Lower leg skin (tissue), 4 donors: Measurements from ENCODE around the gene PCDH15. TPM values are rescaled to one million over a fixed set of nuclear protein-coding genes. Genes with fewer than 3 reads are reported as not detected.
A peak's percentile ranks its signal among the peaks of the same experiment; 100 is the strongest.

ENCODE experiments used
- DNase-seq, 2 donors: peaks; one replicate each; pipeline ENCODE4 v3.0.0-alpha.2; 2019; ENCODE audit warnings: low spot score in 2 of 2
- H3K4me3 ChIP-seq: fragments of 200-600 bp; sonication (generic); 2 replicates; pipeline ENCODE4 v1.5.1; 2017; ENCODE audit warnings: mild to moderate bottlenecking, low read depth; ENCODE audit not compliant: poor library complexity, severe bottlenecking
- POLR2A ChIP-seq, 2 donors: fragments of 450-650 bp; IDR thresholded peaks; one replicate each; pipeline ENCODE4 v1.6.1; 2016 to 2017; ENCODE audit warnings: antibody characterized with exemption in 2 of 2, mild to moderate bottlenecking in 1 of 2, moderate library complexity in 1 of 2
- WGBS, 2 donors: methylation state at CpG; one replicate each; pipeline ENCODE4 v1.1.5; 2018; 5-methylcytosine and 5-hydroxymethylcytosine counted together
- intact Hi-C: fragments of 100-400 bp; cut with DNase I; formaldehyde crosslinking; loops from one replicate; pipeline ENCODE4 v1.15.0; 2023; ENCODE audit warnings: low total_unique reads
- total RNA-seq, 4 donors: library from RNA; depleted of rRNA; stranded (reverse); fragments of >200 nt; gene quantifications; one replicate each; pipeline ENCODE4 v1.1.0, GENCODE V29; 2016
- TF ChIP-seq, protein P1 (sequence below), 3 donors: fragments of 450-650 bp; IDR thresholded peaks; one replicate each; pipeline ENCODE4 v1.5.1; 2016; ENCODE audit warnings: antibody characterized with exemption in 3 of 3, mild to moderate bottlenecking in 3 of 3, moderate library complexity in 2 of 3

PCDH15 gene
- total RNA-seq, 4 donors from 2014 or later = not detected

DNA sequence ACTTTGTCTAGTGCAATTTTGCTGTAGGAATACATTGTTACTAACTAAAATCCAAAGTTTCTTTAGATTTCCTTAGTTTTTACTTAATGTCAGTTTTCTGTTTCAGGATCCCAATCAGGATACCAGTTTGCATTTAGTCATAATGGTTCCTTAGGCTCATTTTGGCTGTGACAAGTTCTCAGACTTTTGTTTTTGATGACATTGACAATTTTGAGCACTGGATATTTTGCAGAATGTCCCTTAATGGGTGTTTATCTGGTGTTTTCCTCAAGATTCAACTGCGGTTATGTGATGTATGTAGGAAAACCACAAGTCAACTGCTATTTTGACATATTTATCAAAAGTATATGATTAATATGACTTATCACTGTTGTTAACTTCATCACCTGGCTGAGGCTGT lies 482.6 kb downstream of the PCDH15 start:
- intact Hi-C loops = no loop called here
- 70 to 76% methylated on average over 1 of the region's 1 CpG for WGBS, 2 donors
- H3K4me3 ChIP-seq = no peak overlapping the region
- no peak for TF ChIP-seq POLR2A (IDR thresholded peaks at IDR 0.05)
- TF ChIP-seq, protein P1, sequence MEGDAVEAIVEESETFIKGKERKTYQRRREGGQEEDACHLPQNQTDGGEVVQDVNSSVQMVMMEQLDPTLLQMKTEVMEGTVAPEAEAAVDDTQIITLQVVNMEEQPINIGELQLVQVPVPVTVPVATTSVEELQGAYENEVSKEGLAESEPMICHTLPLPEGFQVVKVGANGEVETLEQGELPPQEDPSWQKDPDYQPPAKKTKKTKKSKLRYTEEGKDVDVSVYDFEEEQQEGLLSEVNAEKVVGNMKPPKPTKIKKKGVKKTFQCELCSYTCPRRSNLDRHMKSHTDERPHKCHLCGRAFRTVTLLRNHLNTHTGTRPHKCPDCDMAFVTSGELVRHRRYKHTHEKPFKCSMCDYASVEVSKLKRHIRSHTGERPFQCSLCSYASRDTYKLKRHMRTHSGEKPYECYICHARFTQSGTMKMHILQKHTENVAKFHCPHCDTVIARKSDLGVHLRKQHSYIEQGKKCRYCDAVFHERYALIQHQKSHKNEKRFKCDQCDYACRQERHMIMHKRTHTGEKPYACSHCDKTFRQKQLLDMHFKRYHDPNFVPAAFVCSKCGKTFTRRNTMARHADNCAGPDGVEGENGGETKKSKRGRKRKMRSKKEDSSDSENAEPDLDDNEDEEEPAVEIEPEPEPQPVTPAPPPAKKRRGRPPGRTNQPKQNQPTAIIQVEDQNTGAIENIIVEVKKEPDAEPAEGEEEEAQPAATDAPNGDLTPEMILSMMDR (IDR thresholded peaks at IDR 0.05) = no peak
- DNase-seq = no peak

DNA sequence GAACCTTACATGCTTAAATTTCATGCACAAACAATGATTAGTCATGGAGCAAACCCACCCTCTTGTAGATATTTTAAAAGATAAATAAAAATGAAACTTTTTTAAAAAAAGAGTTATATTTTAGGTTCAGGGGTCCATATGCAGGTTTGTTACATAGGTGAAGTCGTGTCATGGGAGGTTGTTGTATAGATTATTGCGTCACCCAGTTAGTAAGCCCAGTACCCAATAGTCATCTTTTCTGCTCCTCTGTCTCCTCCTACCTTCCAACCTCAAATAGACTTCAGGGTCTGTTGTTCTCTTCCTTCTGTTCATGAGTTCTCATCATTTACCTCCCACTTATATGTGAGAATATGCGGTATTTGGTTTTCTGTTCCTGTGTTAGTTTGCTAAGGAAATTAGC lies 486.6 kb downstream of the PCDH15 start:
- WGBS, 2 donors = 87 to 93% methylated on average over 3 of the region's 3 CpGs
- TF ChIP-seq, protein P1 (IDR thresholded peaks at IDR 0.05) = no peak
- no peak for TF ChIP-seq POLR2A (IDR thresholded peaks at IDR 0.05)
- DNase-seq = no peak
- intact Hi-C loops = no loop called here
- H3K4me3 ChIP-seq = no peak overlapping the region

DNA sequence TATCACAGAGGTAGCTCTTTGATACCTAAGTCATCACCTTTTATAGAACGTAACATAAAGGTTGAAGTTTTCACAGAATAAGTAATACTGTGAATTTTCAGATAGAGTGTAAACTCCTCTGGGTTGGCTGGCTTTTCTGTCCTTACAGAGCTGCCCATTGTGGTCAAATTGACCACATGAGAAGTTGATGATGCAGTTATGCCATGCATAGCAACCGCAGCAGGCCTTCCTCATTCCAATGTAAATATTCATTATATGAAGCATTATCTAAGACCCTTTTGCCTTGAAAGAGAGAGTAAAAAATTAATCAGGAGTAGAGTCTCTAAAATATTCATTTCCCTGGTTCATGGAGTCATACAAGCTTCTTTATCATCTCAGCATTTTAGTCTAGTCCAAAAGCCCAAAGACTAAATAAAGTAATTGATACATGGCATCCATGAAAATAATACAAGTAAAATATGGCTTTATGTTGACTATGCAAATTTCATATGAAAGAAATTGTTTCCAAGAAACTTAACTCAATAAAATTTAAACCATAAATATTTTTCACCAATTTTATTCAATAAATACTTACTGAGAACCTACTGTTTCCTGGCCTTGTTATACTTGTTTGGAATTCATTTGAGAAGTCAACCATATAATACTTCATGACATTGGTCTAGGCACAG lies 516.4 kb downstream of the PCDH15 start:
- intact Hi-C loops = no loop called here
- 91 to 93% methylated on average over 2 of the region's 2 CpGs for WGBS, 2 donors
- H3K4me3 ChIP-seq = no peak overlapping the region
- TF ChIP-seq, protein P1 (IDR thresholded peaks at IDR 0.05) = no peak
- no peak for TF ChIP-seq POLR2A (IDR thresholded peaks at IDR 0.05)
- DNase-seq = no peak

DNA sequence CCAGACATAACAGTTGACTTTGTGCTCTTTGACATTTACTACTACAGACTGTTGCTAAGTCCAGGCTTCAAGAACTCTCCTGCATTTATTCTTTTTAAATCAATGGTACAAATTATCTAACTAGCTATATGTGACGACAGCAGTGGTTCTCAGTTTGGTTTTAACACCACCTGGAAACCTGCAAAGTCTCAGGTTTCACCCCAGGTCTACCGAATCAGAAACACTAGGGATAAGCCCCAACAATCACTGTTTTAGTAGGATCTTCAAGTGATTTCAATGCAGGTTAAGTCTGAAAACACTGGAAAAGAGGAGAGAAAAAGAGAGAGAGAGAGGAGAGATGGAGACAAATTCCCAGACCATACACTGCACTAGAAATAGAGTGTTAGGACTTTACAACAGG lies 519.0 kb downstream of the PCDH15 start:
- TF ChIP-seq, protein P1 (IDR thresholded peaks at IDR 0.05) = no peak
- no peak for TF ChIP-seq POLR2A (IDR thresholded peaks at IDR 0.05)
- 32 to 34% methylated on average over 2 of the region's 2 CpGs for WGBS, 2 donors
- intact Hi-C loops = no loop called here
- H3K4me3 ChIP-seq = no peak overlapping the region
- no peak for DNase-seq

DNA sequence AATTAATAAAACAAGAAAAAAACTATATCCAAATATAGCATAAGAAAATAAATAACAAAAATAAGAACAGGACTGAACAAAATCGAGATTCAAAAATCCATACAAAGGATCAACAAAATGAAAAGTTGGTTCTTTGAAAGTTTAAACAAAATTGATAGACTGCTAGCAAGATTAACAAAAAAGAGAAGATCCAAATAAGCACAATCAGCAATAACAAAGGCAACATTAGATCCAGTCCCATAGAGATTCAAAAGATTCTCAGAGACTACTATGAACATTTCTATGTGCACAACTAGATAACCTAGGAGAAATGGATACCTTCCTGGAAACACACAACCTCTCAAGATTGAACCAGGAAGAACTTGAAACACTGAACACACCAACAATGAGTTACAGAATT lies 534.6 kb downstream of the PCDH15 start:
- no peak overlapping the region for H3K4me3 ChIP-seq
- DNase-seq = no peak
- 61 to 75% methylated on average over 1 of the region's 1 CpG for WGBS, 2 donors
- TF ChIP-seq, protein P1 (IDR thresholded peaks at IDR 0.05) = no peak
- TF ChIP-seq POLR2A (IDR thresholded peaks at IDR 0.05) = no peak
- intact Hi-C loops = no loop called here

DNA sequence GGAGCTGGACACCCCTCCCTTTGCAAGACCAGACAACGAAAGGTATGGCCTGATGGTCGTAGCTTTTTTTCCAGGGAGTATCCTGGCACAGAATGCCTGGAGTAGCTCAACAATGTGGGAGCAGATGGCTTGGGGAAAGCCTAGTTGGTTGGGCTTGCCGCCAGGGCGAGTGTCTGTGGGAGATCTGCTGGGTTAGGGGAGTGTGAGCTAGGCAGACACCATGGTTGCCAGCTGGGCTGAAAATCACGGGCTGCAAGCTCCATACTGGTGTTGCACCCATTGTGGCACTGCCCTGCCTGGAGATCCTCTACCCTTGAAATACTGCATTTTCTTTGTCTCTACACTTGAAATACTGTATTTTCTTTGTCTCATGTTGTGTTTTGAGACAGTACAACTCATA lies 538.3 kb downstream of the PCDH15 start:
- TF ChIP-seq POLR2A (IDR thresholded peaks at IDR 0.05) = no peak
- TF ChIP-seq, protein P1 (IDR thresholded peaks at IDR 0.05) = no peak
- H3K4me3 ChIP-seq = no peak overlapping the region
- 77 to 80% methylated on average over 5 of the region's 5 CpGs for WGBS, 2 donors
- DNase-seq = peak in 1 of 2 donors; percentile 48
- intact Hi-C loops = no loop called here
